G401.6 (cell line): ENCODE data around the gene SAA1.
"Not testable (repeated sequence)": the region's sequence is repeated elsewhere in the genome, so short reads cannot be mapped to it uniquely, and the experiment has no call there.

Source experiments
- FAIRE-seq: peaks from 2 replicates; lab custom pipeline; 2012; peaks lifted over from hg19 to GRCh38; lab: Jason Lieb, UNC

The SAA1 gene

DNA sequence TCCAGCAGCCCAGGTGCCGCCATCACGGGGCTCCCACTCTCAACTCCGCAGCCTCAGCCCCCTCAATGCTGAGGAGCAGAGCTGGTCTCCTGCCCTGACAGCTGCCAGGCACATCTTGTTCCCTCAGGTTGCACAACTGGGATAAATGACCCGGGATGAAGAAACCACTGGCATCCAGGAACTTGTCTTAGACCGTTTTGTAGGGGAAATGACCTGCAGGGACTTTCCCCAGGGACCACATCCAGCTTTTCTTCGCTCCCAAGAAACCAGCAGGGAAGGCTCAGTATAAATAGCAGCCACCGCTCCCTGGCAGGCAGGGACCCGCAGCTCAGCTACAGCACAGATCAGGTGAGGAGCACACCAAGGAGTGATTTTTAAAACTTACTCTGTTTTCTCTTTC is at the start of gene SAA1:
Gene SAA1, plus strand, starts transcription at position 316 of the 400 bp plus-strand sequence. CDS start 624 bp downstream, outside the sequence.
- no peak for FAIRE-seq

DNA sequence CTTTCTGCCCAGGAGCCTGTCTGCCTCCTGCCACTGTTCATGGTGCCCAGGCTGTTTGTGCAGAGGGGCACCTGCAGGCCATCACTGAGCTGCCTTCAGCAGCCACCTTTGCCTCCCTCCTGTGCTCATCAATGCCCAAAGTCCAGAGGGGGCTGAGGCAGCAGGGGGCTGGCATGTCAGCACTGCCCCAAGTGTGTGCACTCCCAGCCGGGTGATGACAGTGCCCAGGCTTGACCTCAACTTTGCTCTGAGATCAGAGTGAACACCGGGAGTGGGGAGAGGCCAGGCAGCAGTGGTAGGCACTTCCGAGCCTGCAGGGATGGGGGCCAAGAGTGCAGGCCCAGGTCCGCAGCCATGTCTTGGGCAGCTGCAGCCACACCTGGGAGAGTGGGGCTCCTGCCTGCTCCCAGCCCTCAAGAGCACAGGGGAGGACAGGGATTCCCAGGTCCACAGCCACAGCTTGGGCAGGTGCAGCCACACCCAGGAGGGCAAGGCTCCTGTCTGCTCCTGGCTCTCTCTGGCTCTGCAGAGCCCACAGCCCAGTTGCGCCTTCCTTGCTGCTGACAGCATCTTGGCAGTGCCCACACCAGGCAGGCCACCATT is 44.7 kb upstream of the SAA1 start:
- FAIRE-seq, result no peak

DNA sequence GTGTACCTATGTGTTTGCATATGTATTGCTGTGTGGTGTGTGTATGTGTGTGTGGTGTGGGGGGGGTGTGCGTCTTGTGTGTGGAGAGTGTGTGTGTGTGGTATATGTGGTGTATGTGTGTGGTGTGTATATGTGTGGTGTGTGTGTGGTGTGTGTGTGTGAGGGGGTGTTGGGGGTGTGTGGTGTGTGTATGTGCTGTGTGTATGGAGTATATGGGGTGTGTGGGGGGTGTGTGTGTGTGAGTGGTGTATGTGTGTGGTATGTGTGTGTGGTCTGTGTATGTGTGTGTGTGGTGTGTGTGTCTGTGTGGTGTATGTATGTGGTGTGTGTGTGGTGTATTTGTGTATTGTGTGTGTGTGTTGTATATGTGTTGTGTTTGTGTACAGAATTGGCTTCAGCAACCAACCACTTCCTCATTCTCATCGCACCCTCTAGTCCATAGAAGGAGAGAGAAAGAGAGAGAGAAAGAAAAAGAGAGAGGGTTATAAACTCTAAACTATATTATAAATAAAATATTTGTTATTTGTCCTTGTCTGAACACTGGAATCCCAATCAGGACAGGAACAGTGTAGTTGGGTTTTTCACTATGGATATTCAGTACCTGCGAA is 43.1 kb upstream of the SAA1 start:
- FAIRE-seq, result no peak

DNA sequence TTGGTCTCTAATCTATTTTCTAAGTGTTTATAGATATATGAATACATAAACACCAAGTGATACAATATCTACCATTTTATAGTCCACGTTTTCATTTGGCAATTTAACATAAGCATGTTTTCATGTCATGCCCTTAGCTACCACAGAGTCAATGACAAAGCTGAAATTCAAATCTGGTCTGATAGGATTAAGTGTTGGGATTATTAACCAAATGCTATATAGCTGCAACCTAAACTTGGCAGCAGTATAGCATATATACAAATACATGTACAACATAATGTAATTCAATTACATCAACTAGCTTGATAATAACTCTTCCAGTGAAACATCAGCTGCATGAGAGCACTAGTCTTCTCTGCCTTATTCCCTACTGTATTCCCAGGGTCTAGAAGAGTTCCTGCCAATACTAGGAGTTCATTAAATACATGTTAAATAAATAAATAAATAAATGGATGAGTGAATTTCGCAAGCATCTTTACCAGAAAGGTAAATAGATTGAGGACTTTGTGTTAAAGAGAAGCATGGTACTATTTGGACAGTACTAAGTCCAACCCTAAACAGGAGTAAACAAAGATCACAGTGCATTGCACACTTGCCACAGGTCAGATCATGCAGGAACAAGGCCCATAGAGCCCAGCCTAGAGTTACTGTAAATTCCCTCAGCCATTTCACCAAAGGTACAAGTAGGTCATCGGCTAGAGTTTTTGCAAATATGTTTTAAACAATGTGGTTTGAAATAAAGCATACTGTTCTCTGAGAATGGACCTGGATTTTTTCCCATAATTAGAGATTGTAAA is 42.3 kb upstream of the SAA1 start:
- no peak for FAIRE-seq

DNA sequence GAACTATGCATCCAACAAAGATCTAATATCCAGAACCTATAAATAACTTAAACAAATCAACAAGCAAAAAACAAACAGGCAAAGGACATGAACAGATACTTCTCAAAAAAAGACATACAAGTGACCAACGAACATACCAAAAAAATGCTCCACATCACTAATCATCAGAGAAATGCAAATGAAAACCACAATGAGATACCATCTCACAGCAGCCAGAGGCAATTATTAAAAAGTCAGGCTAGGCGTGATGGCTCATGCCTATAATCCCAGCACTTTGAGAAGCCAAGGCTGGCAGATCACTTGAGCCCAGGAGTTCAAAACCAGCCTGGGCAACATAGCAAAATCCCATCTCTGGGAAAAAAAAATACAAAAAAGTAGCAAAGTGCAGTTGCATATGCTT is 40.2 kb upstream of the SAA1 start:
- no peak for FAIRE-seq

DNA sequence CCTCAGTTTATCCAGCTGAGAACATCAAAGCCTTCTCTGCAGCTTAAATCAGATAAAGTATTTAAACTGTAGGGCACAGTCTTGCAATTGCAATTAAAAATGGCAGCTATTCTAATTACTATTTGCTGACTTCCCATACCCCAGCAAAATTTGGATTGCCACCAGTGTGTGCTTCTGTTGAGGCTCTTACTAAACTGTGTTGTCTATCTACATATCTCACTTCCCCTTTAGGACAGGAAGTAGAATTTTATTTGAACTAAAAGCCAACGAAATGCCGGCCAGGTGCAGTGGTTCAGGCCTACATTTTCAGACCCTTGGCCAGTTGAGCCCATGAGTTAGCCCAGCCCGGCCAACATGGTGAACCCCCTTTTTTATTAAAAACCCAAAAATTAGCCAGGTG is 36.6 kb upstream of the SAA1 start:
- FAIRE-seq, result no peak

DNA sequence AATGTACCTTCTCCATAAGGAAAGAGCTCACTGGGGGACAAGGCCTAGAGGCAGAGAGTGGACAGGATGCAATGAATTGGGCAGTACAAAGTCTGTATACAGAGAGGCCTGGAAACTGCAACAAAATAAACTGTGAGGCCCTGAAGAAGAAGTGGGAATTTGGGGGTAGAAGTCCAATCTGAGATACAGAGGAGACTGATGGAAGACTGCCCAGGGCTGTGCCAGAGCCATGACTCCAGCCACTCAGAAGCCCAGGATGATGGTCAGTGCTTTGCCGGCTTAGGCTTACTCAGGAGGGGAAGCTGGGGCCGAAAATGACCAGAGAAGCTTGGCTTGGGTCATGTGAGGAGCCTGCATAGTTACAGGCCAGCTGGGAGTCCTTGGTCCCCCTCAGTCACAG is 35.2 kb upstream of the SAA1 start:
- FAIRE-seq, result no peak

DNA sequence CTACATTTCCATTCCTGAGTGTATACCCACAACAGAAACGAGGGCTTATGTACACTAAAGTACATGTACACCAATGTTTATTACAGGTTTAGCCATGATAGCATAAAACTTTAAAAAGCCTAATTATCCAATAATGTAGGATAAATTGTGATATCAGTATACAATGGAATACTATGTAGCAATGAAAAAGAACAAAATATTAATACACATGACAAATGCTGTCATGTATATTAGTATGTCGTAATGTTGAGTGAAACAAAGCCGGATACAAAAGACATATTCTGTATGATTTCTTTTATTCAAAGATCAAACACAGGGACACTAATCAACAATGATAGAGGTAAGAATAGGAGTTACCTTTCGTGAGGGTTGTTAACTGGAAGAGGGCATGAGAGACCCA is 32.2 kb upstream of the SAA1 start:
- FAIRE-seq, result no peak

DNA sequence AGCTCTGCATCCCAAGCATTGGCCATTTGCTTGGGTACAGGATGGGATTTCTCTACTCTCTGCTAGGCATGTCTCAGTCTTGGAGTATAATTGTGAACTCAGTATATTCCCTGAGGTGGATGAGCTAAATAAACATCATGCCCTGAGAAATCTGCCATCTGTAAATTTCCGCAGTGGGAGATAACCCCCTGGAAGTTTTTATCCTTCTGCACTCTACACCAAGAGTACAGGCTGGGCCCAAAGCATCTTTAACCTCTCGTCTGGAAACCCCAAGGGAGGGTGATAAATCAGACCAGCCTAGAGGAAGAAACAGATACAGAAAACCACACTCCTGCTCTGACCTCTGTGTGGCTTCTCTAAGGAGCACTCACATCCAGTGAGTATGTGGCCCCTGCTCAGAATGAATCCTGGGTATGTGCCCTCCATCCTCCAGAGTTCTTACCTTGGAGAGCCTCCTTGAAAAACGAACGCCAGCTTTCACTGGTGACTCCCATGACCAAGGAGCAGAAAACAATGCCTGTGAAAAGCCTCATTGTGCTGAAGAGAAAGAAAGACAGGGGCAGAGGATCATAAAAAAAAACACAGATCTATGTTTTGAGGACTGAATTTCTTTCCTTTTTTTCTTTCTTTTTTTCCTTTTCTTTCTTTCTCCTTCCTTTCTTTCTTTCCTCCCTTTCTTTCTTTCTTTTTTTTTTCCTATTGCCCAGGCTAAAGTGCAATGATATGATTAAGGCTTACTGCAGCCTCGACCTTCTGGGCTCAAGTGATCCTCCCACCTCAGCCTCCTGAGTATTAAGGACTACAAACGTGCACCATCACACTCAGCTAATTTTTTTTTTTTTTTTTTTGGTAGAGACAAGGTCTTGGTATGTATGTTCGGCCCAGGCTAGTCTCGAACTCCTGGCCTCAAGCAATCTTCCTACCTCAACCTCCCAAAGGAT is 30.4 kb upstream of the SAA1 start:
- no peak for FAIRE-seq

DNA sequence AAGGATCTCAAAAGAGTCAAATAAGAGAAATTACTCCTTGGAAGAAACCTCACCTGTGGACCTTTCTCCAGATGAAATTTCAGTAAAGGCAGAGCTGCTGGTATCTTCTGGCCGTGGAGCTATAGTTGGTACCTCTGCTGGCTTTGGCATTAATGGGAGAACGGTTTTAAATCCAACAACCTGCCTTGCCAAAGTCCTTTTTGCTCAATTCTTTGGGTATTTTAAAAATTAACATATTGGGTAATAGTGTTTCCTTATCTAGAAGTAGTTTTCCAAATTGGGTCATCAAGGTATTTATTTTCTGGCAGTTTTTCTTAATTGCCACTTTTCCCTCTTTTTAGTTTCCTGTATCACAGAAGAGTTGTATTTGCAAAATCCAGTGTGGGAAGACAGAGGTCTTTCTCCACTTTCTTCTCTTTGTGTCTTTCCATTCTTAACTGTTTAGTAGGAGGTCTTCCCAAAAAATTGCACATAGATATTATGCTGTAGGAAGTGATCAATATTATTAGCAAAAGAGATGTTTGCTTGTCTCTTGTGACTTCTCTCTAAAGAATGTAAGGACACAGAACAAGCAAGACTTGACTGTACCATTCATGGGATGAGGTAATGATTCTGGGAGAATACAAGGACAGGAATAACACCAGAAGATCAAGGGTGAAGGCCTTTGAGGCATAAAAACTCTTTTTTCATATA is 29.3 kb upstream of the SAA1 start, which contains the start of gene SAA4:
Gene SAA4, minus strand, starts transcription at position 139 of the 693 bp plus-strand sequence. CDS start 876 bp downstream, outside the sequence.
- no peak for FAIRE-seq

DNA sequence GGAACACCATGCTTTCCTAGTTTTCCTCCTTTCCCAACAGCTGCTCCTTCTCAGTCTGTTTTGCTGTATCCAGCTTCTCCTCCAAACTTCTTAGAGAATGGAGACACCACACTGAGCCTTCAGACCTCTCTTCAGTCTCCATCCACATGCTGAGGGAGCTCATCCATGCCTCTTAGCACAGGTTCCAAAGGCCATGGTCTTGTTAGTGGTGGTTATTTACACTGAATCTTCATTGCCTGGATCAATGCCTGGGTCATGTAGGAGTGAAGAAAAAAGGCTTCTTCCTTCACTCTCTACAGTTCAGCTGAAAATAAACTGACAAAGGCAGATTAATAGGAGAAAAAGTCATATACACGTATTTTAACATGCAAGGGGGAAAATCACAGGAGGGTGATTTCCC is 26.4 kb upstream of the SAA1 start:
- FAIRE-seq, result no peak

DNA sequence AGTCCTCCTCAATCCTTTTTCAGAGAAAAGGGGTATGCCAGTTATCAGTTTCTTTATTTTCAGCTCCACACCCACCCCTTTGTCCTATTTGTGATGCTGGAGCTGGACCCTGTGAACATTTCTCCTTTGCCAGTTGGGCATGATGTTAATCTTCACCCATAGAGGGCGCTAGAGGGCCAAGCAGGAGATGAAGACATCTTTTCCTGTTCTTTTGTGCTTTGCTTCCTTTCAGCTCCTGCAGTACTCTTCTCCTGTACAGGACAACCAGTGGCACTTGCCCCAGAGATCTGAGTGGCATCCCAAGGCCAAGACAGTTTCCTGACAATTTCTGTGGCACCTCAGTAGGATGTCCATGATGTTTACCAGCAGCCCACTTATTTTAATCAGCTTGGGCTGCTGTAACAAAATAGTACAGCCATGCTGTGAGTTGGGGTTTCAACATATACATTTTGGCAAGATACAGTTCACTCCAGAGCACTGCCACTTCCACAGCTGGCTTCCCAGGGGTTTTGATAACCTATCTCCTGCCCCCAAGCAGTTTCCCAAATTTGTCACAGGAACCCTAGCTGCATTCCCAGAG is 22.2 kb upstream of the SAA1 start:
- FAIRE-seq, result no peak

DNA sequence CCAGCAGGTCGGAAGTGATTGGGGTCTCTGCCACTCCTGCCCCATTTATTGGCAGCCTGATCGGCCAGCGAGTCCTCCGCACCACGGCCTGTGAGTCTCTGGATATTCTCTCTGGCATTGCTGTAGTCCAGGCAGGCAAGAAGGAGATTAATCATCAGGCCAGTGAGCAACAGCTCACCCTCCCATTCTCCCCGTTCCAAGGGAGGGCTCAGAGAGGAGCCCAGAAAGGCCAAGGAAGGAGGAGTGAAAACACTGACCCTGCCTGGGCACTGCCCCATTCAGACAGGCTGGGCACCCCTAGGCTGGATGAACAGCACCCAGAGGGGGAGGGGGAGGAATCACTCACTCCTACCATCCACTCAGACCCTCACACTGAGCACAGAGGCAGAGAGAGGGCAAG is 20.7 kb upstream of the SAA1 start:
- no peak for FAIRE-seq

DNA sequence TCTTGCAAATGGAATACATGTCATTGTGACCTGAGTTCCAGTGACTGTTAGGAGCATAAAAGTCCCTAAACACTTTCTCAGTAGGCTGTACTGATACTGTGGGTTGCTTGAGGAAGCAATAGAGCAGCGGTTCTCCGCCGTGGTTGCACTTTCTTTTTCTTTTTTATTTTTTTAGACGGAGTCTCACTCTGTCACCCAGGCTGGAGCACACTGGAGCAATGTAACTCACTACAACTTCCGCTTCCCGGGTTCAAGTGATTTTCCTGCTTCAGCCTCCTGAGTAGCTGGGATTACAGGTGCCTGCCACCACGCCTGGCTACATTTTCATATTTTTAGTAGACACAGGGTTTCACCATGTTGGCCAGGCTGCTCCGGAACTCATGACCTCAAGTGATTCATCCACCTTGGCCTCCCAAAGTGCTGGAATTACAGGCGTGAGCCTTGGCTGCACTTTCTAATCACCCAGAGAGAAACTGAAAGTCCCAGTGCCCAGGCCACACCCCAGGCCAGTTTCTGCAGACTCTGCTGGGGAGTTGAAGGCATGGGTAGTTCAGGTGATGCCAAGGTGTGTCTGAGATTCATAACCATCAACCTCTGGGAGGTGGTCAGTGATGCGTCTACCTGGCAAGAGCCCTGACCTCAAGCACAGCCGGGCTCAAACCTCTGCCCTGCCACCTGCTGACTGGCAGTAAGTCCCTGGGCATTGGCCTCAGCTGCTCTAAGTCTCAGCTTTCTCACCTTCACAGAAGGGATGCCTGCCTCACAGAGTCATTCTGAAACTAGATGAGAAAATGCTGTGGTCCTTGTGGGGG is 19.5 kb upstream of the SAA1 start:
- FAIRE-seq, result not testable (repeated sequence)

DNA sequence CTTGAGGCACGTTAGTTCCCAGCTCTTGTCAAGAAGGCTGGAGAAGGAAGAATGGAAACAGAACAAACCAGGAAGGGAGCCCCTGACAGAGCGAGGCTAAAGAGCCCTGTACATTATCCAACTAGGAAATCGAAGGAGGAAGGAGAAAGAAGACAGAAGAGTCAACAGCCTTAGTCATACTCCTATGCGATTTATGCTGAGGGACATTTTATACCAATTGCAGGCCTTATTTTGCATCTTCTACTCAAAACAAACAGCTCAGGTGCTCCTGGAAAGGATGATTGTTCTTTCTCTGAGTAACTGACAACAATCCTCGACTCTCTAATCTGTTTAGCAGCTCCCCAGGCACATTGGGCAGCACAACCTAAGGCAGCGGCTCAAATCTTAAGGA is 18.9 kb upstream of the SAA1 start:
- FAIRE-seq, result not testable (repeated sequence)

DNA sequence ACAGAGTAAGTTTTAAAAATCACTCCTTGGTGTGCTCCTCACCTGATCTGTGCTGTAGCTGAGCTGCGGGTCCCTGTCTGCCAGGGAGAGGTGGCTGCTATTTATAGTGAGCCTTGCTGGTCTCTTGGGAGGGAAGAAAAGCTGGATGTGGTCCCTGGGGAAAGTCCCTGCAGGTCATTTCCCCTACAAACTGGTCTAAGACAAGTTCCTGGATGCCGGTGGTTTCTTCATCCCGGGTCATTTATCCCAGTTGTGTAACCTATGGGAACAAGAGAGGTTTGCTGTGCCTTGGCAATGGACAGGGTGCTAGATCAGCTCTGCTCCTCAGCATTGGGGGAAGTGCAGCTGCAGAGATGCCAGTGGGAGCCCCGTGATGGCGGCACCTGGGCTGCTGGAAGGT is 17.5 kb upstream of the SAA1 start, which contains the start of gene SAA2:
Gene SAA2, minus strand, starts transcription at position 108 of the 400 bp plus-strand sequence. CDS start 657 bp downstream, outside the sequence.
- no peak for FAIRE-seq

DNA sequence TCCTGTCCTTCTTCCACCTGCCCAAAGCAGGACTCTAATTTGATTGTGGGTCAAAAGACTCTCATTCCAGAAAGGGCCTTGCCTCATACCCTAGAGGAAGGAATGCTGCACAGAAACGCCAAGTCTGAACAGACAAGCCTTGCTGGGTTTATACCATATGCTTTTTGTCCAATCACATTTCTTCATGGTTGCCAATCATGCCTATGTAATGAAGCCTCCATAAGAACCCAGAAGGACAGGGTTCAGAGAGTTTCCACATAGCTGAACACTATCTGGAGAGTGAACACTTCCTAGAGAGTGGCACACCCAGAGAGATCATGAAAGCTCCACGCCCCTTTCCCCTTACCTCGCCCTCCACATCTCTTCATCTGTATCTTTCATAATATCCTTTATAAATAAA is 12.8 kb upstream of the SAA1 start:
- FAIRE-seq, result no peak

DNA sequence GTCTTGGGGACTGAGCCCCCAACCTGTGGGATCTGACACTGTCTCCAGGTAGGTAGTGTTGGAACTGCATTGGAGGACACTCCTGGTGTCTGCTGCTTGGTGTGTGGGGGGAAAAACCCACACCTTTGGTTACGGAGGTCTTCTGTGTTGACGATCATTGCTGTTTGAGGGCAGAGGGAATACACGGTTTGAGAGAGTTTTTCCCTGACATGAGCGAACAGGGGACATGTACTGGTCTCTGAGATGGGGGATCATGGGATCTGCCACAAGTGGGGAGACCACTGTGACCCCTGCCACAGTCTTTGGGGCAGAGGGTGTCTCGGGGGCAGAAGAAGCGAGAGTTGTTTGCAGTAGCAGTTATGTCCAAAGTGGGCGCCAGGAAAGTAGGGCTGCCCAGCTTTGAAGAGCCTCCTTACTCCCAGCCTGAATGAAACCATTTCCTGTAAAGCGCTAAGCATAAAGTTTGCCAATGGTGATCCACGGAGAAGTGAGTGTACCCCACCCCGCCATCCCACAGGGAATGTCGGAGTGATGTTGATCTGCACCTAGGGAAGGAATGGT is 12.2 kb upstream of the SAA1 start:
- no peak for FAIRE-seq

DNA sequence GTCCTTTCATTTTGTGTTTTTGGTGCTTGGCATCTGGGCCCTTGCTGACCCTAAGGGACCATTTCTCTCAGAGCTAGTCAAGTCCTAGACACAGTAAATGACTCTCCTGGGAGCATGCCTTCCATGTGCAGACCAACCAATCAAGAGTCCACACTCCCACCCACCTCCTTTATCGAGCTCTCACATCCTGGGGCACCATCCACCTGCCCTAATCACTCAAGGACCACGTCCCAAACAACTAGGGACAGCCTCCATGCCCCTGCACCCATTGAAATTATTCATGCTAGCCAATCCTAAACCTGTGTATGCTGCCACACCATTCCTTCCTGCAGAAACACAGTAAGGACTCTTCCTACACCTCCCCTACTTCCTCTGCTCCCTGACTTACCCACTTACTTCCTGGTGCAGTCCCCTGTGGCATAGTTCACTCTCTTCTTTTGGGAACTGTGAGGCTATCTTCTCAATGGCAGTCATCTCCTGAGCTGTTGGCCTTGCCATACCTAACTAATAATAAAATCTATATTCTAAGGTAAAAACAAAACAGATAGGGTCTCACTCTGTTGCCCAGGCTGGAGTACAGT is 11.2 kb upstream of the SAA1 start:
- no peak for FAIRE-seq

DNA sequence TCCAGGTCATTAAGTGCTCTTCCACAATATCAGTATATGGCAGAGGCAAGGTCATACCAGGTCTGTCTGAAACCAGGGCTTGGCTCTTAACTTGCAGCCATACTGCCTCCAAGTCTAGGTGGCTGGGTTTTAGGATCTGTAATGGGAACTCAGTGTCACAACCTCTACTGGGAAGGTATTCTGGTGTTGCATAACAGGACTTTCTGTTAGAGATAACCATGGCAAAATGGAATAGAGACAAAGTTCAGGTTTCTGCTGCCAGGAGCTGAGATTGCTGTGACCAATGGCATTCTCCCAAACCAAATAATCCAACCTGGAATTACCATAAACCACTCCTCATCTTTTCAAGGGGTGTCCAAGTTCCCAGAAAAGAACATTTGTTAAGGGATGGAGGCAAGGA is 6.8 kb upstream of the SAA1 start:
- FAIRE-seq, result no peak
